ENCODE results near the gene ACSL3. TPM values are rescaled to one million over a fixed set of nuclear protein-coding genes. Genes with fewer than 3 reads are reported as not detected.
A peak's percentile ranks its signal among the peaks of the same experiment; 100 is the strongest.

ACSL3 gene
- total RNA-seq, 4 donors from 2014 or later, result 34.7 to 56.8 (median 38.2) TPM

DNA sequence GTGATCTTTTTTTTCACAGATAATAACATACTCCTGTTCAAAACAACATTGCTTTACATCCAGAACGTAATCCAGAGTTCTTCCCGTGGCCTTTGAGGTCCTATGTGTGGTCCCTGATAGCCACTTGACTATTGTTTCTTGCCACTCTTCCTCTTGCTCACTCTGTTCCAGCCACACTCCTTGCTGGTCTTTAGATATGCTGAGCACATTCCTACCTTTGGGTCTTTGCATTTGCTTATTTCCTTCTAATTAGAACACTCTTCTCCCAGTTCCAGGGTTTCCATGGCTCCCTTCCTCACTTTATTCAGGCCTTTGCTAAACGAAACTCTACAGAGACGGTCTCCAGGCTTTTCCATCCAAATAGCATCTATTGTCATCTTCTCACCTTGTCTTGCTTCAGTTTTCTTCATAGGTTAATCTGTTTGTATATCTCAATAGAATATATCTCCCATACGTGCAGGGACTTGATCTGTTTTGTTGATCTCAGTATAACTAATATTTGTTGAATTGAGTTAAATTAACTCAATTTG, 59.9 kb downstream of the ACSL3 start:
- no peaks in the 10 kb centered on the region for H3K9me3 ChIP-seq
- in situ Hi-C loops (cut with MboI; ENCODE audit: low sequenced_read_pairs in 4 of 4) (no loop called here), intact Hi-C loops (cut with DNase I; ENCODE audit: low total_unique reads) (no loop called here)
- peaks cover 18 to 29% of the 10 kb centered on the region in 2 donors for H3K4me1 ChIP-seq
- no peak for TF ChIP-seq POLR2A (IDR thresholded peaks at IDR 0.05)
- TF ChIP-seq, protein P1, sequence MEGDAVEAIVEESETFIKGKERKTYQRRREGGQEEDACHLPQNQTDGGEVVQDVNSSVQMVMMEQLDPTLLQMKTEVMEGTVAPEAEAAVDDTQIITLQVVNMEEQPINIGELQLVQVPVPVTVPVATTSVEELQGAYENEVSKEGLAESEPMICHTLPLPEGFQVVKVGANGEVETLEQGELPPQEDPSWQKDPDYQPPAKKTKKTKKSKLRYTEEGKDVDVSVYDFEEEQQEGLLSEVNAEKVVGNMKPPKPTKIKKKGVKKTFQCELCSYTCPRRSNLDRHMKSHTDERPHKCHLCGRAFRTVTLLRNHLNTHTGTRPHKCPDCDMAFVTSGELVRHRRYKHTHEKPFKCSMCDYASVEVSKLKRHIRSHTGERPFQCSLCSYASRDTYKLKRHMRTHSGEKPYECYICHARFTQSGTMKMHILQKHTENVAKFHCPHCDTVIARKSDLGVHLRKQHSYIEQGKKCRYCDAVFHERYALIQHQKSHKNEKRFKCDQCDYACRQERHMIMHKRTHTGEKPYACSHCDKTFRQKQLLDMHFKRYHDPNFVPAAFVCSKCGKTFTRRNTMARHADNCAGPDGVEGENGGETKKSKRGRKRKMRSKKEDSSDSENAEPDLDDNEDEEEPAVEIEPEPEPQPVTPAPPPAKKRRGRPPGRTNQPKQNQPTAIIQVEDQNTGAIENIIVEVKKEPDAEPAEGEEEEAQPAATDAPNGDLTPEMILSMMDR (IDR thresholded peaks at IDR 0.05 in 4 of 5, conservative IDR thresholded peaks at IDR 0.05 in 1 of 5), result no peak
- H3K36me3 ChIP-seq, result peaks cover 0 to 40% of the 10 kb centered on the region in 2 donors
- DNase-seq (no peak), ATAC-seq (no peak)
- H3K27me3 ChIP-seq, result no peaks in the 10 kb centered on the region
- peak overlapping the region; percentile 56 to 67 (median 60) for H3K27ac ChIP-seq
- H3K4me3 ChIP-seq, result no peak overlapping the region

DNA sequence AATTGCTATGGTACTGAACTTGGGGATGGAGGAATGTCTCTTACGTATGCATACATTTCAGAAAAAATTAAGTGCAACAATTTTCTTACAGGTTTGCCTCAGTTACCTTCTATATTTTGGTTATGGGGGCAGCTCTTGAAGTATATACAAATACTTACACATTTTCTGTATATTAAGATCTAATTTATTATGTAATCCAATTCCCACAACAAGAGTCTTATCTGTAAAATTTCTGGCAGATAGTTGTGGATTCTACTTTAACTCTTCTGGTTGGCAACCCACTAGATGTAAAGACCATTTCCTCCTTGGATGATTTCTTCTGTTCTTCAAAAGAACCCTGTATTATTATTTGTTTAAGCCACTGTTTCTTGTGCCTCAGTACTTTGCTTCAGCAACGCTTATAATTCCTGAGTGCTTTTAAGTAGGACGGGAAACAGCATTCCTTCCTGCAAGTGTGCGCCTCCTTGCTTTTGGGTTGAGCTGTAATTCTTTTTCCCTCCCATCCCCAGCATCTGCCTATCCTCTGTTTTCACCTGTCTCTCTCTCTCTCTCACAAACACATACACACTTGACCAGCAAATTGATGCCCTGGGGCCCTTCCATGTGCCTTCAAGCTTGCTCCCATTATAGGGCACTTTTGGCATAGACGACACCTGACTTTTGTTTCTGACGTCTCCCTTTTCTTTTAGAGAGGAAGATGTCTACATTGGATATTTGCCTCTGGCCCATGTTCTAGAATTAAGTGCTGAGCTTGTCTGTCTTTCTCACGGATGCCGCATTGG, 61.4 kb downstream of the ACSL3 start:
- DNase-seq, result no peak
- no peak overlapping the region for H3K27ac ChIP-seq
- H3K4me1 ChIP-seq, result peaks cover 18 to 26% of the 10 kb centered on the region in 2 donors
- H3K27me3 ChIP-seq, result no peaks in the 10 kb centered on the region
- H3K9me3 ChIP-seq, result no peaks in the 10 kb centered on the region
- ATAC-seq, result no peak
- in situ Hi-C loops (cut with MboI; ENCODE audit: low sequenced_read_pairs in 4 of 4), result no loop called here
- TF ChIP-seq, protein P1 (IDR thresholded peaks at IDR 0.05 in 4 of 5, conservative IDR thresholded peaks at IDR 0.05 in 1 of 5), result no peak
- no peak for TF ChIP-seq POLR2A (IDR thresholded peaks at IDR 0.05)
- no peak overlapping the region for H3K4me3 ChIP-seq
- intact Hi-C loops (cut with DNase I; ENCODE audit: low total_unique reads), result no loop called here
- peaks cover 0 to 41% of the 10 kb centered on the region in 2 donors for H3K36me3 ChIP-seq

DNA sequence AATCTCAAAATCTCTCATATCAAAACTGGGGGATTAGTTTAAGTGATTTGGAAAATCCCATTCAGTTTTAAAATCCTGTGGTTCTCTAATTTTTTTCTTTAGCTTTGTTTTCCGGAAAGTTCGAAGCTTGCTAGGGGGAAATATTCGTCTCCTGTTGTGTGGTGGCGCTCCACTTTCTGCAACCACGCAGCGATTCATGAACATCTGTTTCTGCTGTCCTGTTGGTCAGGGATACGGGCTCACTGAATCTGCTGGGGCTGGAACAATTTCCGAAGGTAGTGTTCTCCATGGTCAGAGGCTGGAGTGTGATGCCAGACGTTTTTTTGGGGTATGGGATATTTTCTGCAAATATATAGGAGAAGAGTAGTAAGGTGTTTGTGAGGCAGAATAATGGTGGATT, 66.1 kb downstream of the ACSL3 start:
- no peak overlapping the region for H3K4me3 ChIP-seq
- H3K27ac ChIP-seq, result no peak overlapping the region
- H3K36me3 ChIP-seq, result peaks cover 0 to 53% of the 10 kb centered on the region in 2 donors
- ATAC-seq (no peak), DNase-seq (no peak)
- intact Hi-C loops (cut with DNase I; ENCODE audit: low total_unique reads), result no loop called here
- in situ Hi-C loops (cut with MboI; ENCODE audit: low sequenced_read_pairs in 4 of 4), result no loop called here
- H3K4me1 ChIP-seq, result no peaks in the 10 kb centered on the region
- no peaks in the 10 kb centered on the region for H3K9me3 ChIP-seq
- H3K27me3 ChIP-seq, result no peaks in the 10 kb centered on the region
- TF ChIP-seq, protein P1 (IDR thresholded peaks at IDR 0.05 in 4 of 5, conservative IDR thresholded peaks at IDR 0.05 in 1 of 5), result no peak
- no peak for TF ChIP-seq POLR2A (IDR thresholded peaks at IDR 0.05)

DNA sequence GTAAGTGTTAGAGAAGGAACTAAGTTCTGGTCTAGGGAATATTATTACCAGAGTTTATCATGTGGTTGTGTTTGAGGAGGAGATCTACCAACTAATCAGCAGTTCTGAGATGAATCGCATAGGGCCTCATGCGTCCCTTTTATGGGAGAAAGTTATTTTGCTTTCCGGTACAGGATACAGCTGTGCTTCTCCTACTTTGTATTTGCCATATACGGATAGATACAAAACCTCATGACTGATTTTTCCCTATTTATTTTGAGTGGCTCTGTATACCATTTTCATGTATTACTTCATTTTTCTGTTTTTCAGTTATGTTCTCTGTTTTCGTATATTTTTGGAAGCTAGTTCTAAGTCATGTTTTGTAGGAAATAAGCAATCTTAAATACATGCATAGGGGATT, 66.8 kb downstream of the ACSL3 start:
- Histone ChIP-seq H3K9me3 (no peaks in the 10 kb centered on the region), H3K4me1 (no peaks in the 10 kb centered on the region), H3K27me3 (no peaks in the 10 kb centered on the region), H3K27ac (no peak overlapping the region), H3K36me3 (peaks cover 0 to 51% of the 10 kb centered on the region in 2 donors), H3K4me3 (no peak overlapping the region)
- TF ChIP-seq, protein P1 (IDR thresholded peaks at IDR 0.05 in 4 of 5, conservative IDR thresholded peaks at IDR 0.05 in 1 of 5), result no peak
- no peak for TF ChIP-seq POLR2A (IDR thresholded peaks at IDR 0.05)
- in situ Hi-C loops (cut with MboI; ENCODE audit: low sequenced_read_pairs in 4 of 4) (no loop called here), intact Hi-C loops (cut with DNase I; ENCODE audit: low total_unique reads) (no loop called here)
- ATAC-seq (no peak), DNase-seq (no peak)
